Fibroblast of the aortic adventitia (primary cell): ENCODE results near the gene PLPP6. TPM values are rescaled to one million over a fixed set of nuclear protein-coding genes. Genes with fewer than 3 reads are reported as not detected.
"Not testable (repeated sequence)": the region's sequence is repeated elsewhere in the genome, so short reads cannot be mapped to it uniquely, and the experiment has no call there.

ENCODE experiments used
- DNase-seq: peaks from one replicate; pipeline ENCODE4 v3.0.0-alpha.2; 2010; ENCODE audit warnings: low read depth
- H3K4me3 ChIP-seq: 2 replicates; pipeline ENCODE4 v1.5.1; 2011; ENCODE audit warnings: low read depth, mild to moderate bottlenecking, control low read depth, low read length, moderate library complexity
- total RNA-seq: library from RNA; depleted of rRNA; stranded (reverse); fragments of >200 nt; gene quantifications from 2 replicates; pipeline ENCODE4 v1.2.3, GENCODE V29; 2012; ENCODE audit warnings: low replicate concordance
- TF ChIP-seq, protein P1 (sequence below): IDR thresholded peaks from 2 replicates; pipeline ENCODE4 v1.5.1; 2011; ENCODE audit warnings: mild to moderate bottlenecking, low read length, control low read depth, inconsistent platforms; ENCODE audit not compliant: insufficient read depth

Gene PLPP6
- total RNA-seq, 1 donor, result 8.8 TPM

DNA sequence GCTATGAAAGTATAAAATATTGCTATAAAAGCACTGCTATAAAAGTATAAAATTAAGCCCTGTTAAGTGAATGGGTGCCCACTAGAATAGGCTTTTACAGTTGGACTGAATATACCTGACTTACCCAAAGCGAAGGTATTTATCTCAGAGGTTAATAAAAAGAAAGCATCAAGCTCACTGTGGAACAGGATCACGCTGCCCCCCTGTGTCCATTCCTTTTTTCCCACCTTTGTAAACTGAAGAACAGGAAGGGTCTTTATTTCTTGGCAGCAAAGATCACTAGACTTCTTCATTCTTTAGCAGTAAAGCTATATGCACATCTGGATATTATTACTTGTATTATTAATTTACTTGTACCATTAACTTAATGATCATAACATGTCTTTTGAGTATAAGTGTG, 22.1 kb upstream of the PLPP6 start:
- DNase-seq, result peak; percentile 45
- TF ChIP-seq, protein P1, sequence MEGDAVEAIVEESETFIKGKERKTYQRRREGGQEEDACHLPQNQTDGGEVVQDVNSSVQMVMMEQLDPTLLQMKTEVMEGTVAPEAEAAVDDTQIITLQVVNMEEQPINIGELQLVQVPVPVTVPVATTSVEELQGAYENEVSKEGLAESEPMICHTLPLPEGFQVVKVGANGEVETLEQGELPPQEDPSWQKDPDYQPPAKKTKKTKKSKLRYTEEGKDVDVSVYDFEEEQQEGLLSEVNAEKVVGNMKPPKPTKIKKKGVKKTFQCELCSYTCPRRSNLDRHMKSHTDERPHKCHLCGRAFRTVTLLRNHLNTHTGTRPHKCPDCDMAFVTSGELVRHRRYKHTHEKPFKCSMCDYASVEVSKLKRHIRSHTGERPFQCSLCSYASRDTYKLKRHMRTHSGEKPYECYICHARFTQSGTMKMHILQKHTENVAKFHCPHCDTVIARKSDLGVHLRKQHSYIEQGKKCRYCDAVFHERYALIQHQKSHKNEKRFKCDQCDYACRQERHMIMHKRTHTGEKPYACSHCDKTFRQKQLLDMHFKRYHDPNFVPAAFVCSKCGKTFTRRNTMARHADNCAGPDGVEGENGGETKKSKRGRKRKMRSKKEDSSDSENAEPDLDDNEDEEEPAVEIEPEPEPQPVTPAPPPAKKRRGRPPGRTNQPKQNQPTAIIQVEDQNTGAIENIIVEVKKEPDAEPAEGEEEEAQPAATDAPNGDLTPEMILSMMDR, result peak; percentile 59

DNA sequence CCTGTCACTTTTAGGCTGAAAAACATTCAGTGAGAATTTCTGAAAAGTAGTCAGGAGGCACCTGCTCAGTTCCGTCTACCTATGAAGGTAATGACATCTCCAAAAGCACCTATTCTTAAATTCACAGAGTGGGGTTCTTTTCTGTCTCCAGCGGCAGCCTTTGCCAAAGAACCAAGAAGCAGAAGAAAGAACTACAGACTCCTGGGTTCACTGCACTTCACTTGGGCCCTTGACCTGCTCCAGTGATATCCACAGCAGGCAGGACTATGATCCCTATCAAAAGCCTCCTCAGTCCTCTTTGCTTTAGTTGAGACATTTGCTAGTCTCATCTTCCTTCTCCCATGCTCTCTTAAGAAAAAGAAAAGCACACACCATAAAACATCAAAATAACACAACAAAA, 19.7 kb upstream of the PLPP6 start:
- TF ChIP-seq, protein P1, result no peak
- DNase-seq, result no peak
- H3K4me3 ChIP-seq, result no peak overlapping the region

More for the DNA sequence above, 22.1 kb upstream of the PLPP6 start:
- no peak overlapping the region for H3K4me3 ChIP-seq

DNA sequence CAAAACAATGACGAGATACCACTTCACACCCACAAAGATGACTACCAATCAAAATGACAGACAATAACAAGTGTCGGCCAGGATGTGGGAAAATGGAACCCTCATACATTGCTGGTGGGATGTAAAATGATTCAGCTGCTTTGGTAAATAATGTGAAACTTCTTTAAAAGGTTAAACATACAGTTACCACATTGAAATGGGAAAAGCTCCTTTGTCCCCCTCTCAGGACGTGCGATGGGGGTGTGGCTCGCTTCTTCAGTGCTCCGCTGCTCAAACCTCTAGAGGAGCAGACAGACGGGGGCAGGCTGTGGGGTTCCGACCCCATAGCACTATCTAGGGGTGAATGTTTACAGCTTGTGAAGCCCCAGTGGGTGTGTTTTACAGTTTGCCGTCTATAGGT, 8.0 kb upstream of the PLPP6 start:
- no peak overlapping the region for H3K4me3 ChIP-seq
- TF ChIP-seq, protein P1, result no peak
- no peak for DNase-seq

DNA sequence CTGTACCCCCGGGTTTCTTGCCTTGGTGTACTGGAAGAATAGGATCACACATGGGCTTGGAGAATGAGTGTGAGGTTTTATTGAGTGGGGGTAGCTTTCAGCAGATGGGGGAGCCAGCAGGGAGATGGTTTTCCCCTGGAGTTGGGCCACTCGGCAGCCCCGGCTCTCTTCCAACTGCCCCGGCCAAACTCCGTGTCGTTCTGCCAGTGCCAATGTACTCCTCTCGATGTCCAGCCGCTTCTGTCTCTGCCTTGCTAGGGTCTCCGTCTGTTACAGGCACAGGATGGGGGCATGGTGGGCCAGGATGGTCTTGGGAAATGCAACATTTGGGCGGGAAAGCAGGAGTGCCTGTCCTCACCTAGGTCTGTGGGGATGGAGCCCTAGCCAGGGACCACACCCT, 7.6 kb upstream of the PLPP6 start:
- no peak overlapping the region for H3K4me3 ChIP-seq
- TF ChIP-seq, protein P1, result no peak
- no peak for DNase-seq

DNA sequence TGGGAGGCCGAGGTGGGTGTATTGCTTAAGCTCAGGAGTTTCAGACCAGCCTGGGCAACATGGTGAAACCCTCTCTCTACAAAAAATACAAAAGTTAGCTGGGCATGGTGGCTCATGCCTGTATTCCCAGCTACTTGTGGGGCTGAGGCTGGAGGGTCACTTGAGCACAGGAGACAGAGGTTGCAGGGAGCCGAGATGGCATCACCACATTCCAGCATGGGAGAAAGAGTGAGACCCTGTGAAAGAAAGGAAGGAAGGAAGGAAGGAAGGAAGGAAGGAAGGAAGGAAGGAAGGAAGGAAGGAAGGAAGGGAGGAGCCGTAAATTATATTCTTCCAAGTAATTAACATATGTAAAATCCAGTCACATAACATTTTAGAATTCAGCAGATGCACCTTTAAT, 5.9 kb upstream of the PLPP6 start:
- H3K4me3 ChIP-seq, DNase-seq: not testable (repeated sequence)

DNA sequence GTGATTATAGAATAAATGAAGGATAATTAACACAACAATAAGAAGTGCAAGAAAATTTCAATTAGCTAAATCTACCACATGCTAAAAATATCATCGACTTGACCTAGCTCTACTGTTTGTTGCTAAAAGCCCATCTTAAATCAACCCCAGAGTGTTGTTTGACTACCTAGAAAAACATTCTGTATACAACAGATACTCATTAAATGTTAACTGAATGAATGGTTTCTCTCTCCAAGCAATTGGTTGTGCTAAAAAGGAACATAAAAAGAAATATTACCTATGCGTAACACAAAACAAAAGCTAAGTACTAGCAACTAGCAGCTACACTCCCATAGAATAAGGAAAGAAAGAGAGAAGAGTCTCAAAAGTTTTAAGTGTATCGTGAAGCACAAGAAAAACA, 5.5 kb upstream of the PLPP6 start:
- TF ChIP-seq, protein P1, result no peak
- no peak overlapping the region for H3K4me3 ChIP-seq
- DNase-seq, result no peak

DNA sequence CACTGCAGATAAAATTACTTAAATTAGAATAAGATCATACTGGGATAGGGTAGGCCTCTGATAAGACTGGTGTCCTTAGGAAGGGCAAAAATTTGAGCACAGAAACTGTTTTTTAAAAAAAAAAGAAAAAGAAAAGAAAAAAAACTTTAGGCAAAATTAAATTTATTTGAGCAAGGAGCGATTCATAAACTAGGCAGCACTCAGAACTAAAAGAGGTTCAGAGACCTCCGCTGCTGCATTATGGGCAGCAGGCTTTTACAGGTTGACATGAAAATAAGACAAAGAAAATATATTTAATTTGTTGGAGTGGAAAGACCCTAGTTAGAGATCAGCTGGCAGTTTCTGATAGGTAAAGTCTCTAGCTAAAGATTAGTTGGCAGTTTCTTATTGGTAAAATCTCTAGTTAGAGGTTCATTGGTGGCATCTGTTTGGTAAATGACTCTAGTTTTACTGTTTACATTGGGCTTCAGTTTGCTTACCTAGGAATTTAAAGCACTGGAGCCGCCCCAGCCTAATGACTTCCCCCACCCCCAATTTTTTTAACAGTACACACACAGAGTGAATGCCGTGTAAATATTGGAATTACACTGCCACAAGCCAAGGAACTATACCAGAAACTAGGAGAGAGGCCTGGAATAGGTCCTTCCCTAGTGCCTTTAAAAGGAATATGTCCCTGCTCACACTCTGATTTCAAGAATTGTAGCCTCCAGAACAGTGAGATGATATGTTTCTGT, 4.5 kb upstream of the PLPP6 start:
- TF ChIP-seq, protein P1, result no peak
- no peak overlapping the region for H3K4me3 ChIP-seq
- no peak for DNase-seq

DNA sequence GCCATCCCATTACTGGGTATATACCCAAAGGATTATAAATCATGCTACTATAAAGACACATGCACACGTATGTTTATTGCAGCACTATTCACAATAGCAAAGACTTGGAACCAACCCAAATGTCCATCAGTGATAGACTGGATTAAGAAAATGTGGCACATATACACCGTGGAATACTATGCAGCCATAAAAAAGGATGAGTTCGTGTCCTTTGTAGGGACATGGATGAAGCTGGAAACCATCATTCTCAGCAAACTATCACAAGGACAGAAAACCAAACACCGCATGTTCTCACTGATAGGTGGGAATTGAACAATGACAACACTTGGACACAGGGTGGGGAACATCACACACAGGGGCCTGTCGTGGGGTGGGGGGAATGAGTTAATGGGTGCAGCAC, 1.4 kb upstream of the PLPP6 start:
- not testable (repeated sequence) for DNase-seq, H3K4me3 ChIP-seq
